Endodermal cell (in vitro differentiated cells): ENCODE data around the gene NACC2. TPM values are rescaled to one million over a fixed set of nuclear protein-coding genes. Genes with fewer than 3 reads are reported as not detected.

ENCODE experiments used
- DNase-seq: peaks from one replicate; pipeline ENCODE4 v3.0.0-alpha.2; 2017
- H3K27ac ChIP-seq: 2 replicates; pipeline ENCODE4 v1.5.1; 2013; ENCODE audit warnings: mild to moderate bottlenecking, low read depth, low read length, moderate library complexity
- H3K27me3 ChIP-seq: 2 replicates; pipeline ENCODE4 v1.6.1; 2013; ENCODE audit warnings: mild to moderate bottlenecking, low read length, moderate library complexity; ENCODE audit not compliant: insufficient read depth, control insufficient read depth, poor library complexity, severe bottlenecking
- H3K36me3 ChIP-seq: 2 replicates; pipeline ENCODE4 v1.7.0; 2013; ENCODE audit warnings: mild to moderate bottlenecking, low read length, moderate library complexity; ENCODE audit not compliant: control insufficient read depth, insufficient read depth
- H3K4me1 ChIP-seq: one replicate; pipeline ENCODE4 v1.7.0; 2013; ENCODE audit warnings: low read length; ENCODE audit not compliant: control insufficient read depth, insufficient read depth
- H3K4me3 ChIP-seq: 2 replicates; pipeline ENCODE4 v1.5.1; 2013; ENCODE audit warnings: mild to moderate bottlenecking, low read length, moderate library complexity
- H3K9ac ChIP-seq: 2 replicates; pipeline ENCODE4 v1.6.1; 2013; ENCODE audit warnings: mild to moderate bottlenecking, low read length, moderate library complexity; ENCODE audit not compliant: poor library complexity, severe bottlenecking; ENCODE audit errors: extremely low read depth
- H3K9me3 ChIP-seq: 2 replicates; pipeline ENCODE4 v1.6.1; 2013; ENCODE audit warnings: mild to moderate bottlenecking, low read length, moderate library complexity; ENCODE audit not compliant: control insufficient read depth
- H3K27ac Mint-ChIP-seq: 2 replicates; pipeline ENCODE4 v1.8.0; 2020; ENCODE audit warnings: mixed read lengths
- H3K27me3 Mint-ChIP-seq: 2 replicates; pipeline ENCODE4 v1.8.0; 2021; ENCODE audit warnings: mild to moderate bottlenecking, mixed read lengths; ENCODE audit not compliant: insufficient read depth
- H3K36me3 Mint-ChIP-seq: 2 replicates; pipeline ENCODE4 v1.8.0; 2020; ENCODE audit warnings: low read depth, mixed read lengths
- H3K4me1 Mint-ChIP-seq: 2 replicates; pipeline ENCODE4 v1.8.0; 2020; ENCODE audit warnings: mixed read lengths
- H3K4me3 Mint-ChIP-seq: 2 replicates; pipeline ENCODE4 v1.8.0; 2020; ENCODE audit warnings: mild to moderate bottlenecking, moderate library complexity, mixed read lengths
- H3K9me3 Mint-ChIP-seq: 2 replicates; pipeline ENCODE4 v1.8.0; 2020; ENCODE audit warnings: mild to moderate bottlenecking, mixed read lengths
- CTCF ChIP-seq: fragments of 200-600 bp; sonication (generic); conservative IDR thresholded peaks from 2 replicates; pipeline ENCODE4 v1.5.0; 2021; ENCODE audit warnings: antibody characterized with exemption, mild to moderate bottlenecking
- WGBS, 2 experiments: methylation state at CpG; one replicate each; pipeline versions ENCODE4 v1.1.5 to v1.1.7; 2013; ENCODE audit warnings: missing lambda C conversion rate in 2 of 2, mixed read lengths in 1 of 2; ENCODE audit not compliant: insufficient coverage in 1 of 2, insufficient read length in 1 of 2; 5-methylcytosine and 5-hydroxymethylcytosine counted together
- total RNA-seq, 2 donors: library from RNA; stranded (reverse); fragmentation: NEBNext Ultra II Directional in 1 of 2; extraction: Animal tissue kit (Norgen Biotek cat#: 25700) in 1 of 2; gene quantifications; 2 replicates in 1 of 2; 3 replicates in 1 of 2; pipeline ENCODE4 v1.2.1, GENCODE V29; 2021

Gene NACC2
- total RNA-seq, 2 donors from 2014 or later: 12.4 to 16.7 TPM

GRCh38 chr9:135993409-135993742 lies 101.7 kb downstream of the NACC2 start:
- Mint-ChIP-seq H3K27ac (no peak overlapping the region), H3K4me3 (no peak overlapping the region), H3K36me3 (no peaks in the 10 kb centered on the region), H3K27me3 (no peaks in the 10 kb centered on the region), H3K9me3 (no peaks in the 10 kb centered on the region), H3K4me1 (peaks cover 7% of the 10 kb centered on the region)
- H3K27ac ChIP-seq: peak overlapping the region; percentile 81
- WGBS, 2 experiments: 66 to 70% methylated on average over 8 to 10 of the region's 13 CpGs
- H3K36me3 ChIP-seq: no peaks in the 10 kb centered on the region
- peaks cover 5% of the 10 kb centered on the region for H3K4me1 ChIP-seq
- TF ChIP-seq CTCF: no peak
- no peaks in the 10 kb centered on the region for H3K9me3 ChIP-seq
- H3K9ac ChIP-seq: no peak overlapping the region
- DNase-seq: no peak
- H3K27me3 ChIP-seq: no peaks in the 10 kb centered on the region
- no peak overlapping the region for H3K4me3 ChIP-seq

GRCh38 chr9:135992486-135993408 lies 102.3 kb downstream of the NACC2 start:
- no peak overlapping the region for H3K9ac ChIP-seq

GRCh38 chr9:135991771-135992170 lies 103.3 kb downstream of the NACC2 start:
- 88 to 90% methylated on average over 13 to 18 of the region's 18 CpGs for WGBS, 2 experiments
- DNase-seq: no peak
- Histone ChIP-seq H3K4me1 (peaks cover 5% of the 10 kb centered on the region), H3K36me3 (no peaks in the 10 kb centered on the region), H3K9me3 (no peaks in the 10 kb centered on the region), H3K27ac (no peak overlapping the region), H3K9ac (no peak overlapping the region), H3K27me3 (no peaks in the 10 kb centered on the region), H3K4me3 (no peak overlapping the region)
- no peaks in the 10 kb centered on the region for H3K9me3 Mint-ChIP-seq
- peaks cover 7% of the 10 kb centered on the region for H3K4me1 Mint-ChIP-seq
- no peak for TF ChIP-seq CTCF
- H3K4me3 Mint-ChIP-seq: no peak overlapping the region
- H3K27me3 Mint-ChIP-seq: no peaks in the 10 kb centered on the region
- H3K27ac Mint-ChIP-seq: no peak overlapping the region
- no peaks in the 10 kb centered on the region for H3K36me3 Mint-ChIP-seq

More at GRCh38 chr9:135992486-135993408, 102.3 kb downstream of the NACC2 start:
- Histone ChIP-seq H3K9me3 (no peaks in the 10 kb centered on the region), H3K27ac (peak overlapping the region; percentile 81), H3K4me1 (peaks cover 5% of the 10 kb centered on the region), H3K4me3 (peak overlapping the region; percentile 19), H3K36me3 (no peaks in the 10 kb centered on the region), H3K27me3 (no peaks in the 10 kb centered on the region)
- WGBS, 2 experiments: 17 to 18% methylated on average over 18 to 32 of the region's 32 CpGs
- H3K27me3 Mint-ChIP-seq: no peaks in the 10 kb centered on the region
- TF ChIP-seq CTCF: no peak
- no peaks in the 10 kb centered on the region for H3K36me3 Mint-ChIP-seq
- peaks cover 7% of the 10 kb centered on the region for H3K4me1 Mint-ChIP-seq
- H3K27ac Mint-ChIP-seq: peak overlapping the region; percentile 82
- H3K4me3 Mint-ChIP-seq: peak overlapping the region; percentile 50
- no peaks in the 10 kb centered on the region for H3K9me3 Mint-ChIP-seq
- DNase-seq: peak; percentile 89
